K562 (cell line): ENCODE measurements around the gene ESPN. TPM values are rescaled to one million over a fixed set of nuclear protein-coding genes. Genes with fewer than 3 reads are reported as not detected.

Source experiments
- ATAC-seq: fragments of 200-7000 bp; cut with Tn5 transposase; 3 replicates; pipeline ENCODE4 v1.9.1; 2020; ENCODE audit warnings: moderate library complexity
- BruUV-seq: library from RNA; stranded (reverse); fragments of 400-500 nt; replicated peaks from 2 replicates; lab custom pipeline; 2021; lab: Mats Ljungman, UMichigan
- CTCF ChIA-PET: fragments of 300-600 bp; formaldehyde crosslinking; extraction: SDS; loops from one replicate; lab custom pipeline; 2021; ENCODE audit warnings: low intra/inter-chr PET ratio; lab: Yijun Ruan, JAX
- POLR2A ChIA-PET: fragments of 300-600, 350-650 bp; sonication (Branson Sonifier 250); formaldehyde crosslinking; extraction: SDS; loops from one replicate; lab custom pipeline; 2021; ENCODE audit warnings: antibody characterized with exemption, inconsistent platforms; lab: Yijun Ruan, JAX
- DNase-seq, 4 experiments: peaks; one replicate each; pipeline versions ENCODE4 v3.0.0 to v3.0.0-alpha.2; 2011 to 2018; ENCODE audit warnings: low spot score in 3 of 4, mixed read lengths in 3 of 4; ENCODE audit errors: extremely low read depth in 1 of 4
- FAIRE-seq: peaks from 2 replicates; lab custom pipeline; 2011; peaks lifted over from hg19 to GRCh38; lab: Jason Lieb, UNC
- H2AFZ ChIP-seq: 2 replicates; pipeline ENCODE4 v1.6.0; 2011; ENCODE audit warnings: low read depth, low read length, control low read depth, inconsistent platforms
- H3K27ac ChIP-seq: fragments of 200-600 bp; 3 replicates; pipeline ENCODE4 v1.8.0; 2011; ENCODE audit warnings: low read depth, mild to moderate bottlenecking, control low read depth, inconsistent platforms, low read length, moderate library complexity, mixed read lengths; ENCODE audit errors: extremely low read depth
- H3K27me3 ChIP-seq, 2 experiments: fragments of 300-600 bp in 1 of 2; 2 replicates in 1 of 2; 3 replicates in 1 of 2; pipeline versions ENCODE4 v1.6.0 to v1.8.0; 2011; ENCODE audit warnings: inconsistent platforms in 2 of 2, low read length in 2 of 2, mild to moderate bottlenecking in 1 of 2, mixed read lengths in 1 of 2, moderate library complexity in 1 of 2; ENCODE audit not compliant: control insufficient read depth in 2 of 2, insufficient read depth in 2 of 2
- H3K36me3 ChIP-seq: fragments of 300-600 bp; 3 replicates; pipeline ENCODE4 v1.8.0; 2011; ENCODE audit warnings: mild to moderate bottlenecking, low read length, inconsistent platforms; ENCODE audit not compliant: control insufficient read depth, insufficient read depth
- H3K4me1 ChIP-seq, 2 experiments: fragments of 200-600 bp in 1 of 2; replicated peaks in 1 of 2; 2 replicates in 1 of 2; 3 replicates in 1 of 2; pipeline versions ENCODE4 v1.5.1 to v1.8.0; 2011; ENCODE audit warnings: inconsistent platforms in 2 of 2, low read length in 2 of 2, mild to moderate bottlenecking in 1 of 2, mixed read lengths in 1 of 2, moderate library complexity in 1 of 2; ENCODE audit not compliant: control insufficient read depth in 2 of 2, insufficient read depth in 2 of 2
- H3K4me2 ChIP-seq: 2 replicates; pipeline ENCODE4 v1.6.1; 2011; ENCODE audit warnings: low read length, control low read depth, inconsistent platforms, mixed read lengths; ENCODE audit not compliant: insufficient read depth
- H3K4me3 ChIP-seq: fragments of 200-600 bp; sonication (generic), shearing (Covaris generic); 2 replicates; pipeline ENCODE4 v1.5.1; 2016; ENCODE audit warnings: control low read depth, inconsistent platforms
- H3K79me2 ChIP-seq: fragments of 200-600 bp; 3 replicates; pipeline ENCODE4 v1.8.0; 2011; ENCODE audit warnings: low read length, inconsistent platforms; ENCODE audit not compliant: control insufficient read depth, insufficient read depth
- H3K9ac ChIP-seq, 2 experiments: 2 replicates each; pipeline versions ENCODE4 v1.6.0 to v1.6.1; 2011; ENCODE audit warnings: low read depth in 2 of 2, low read length in 2 of 2, control low read depth in 1 of 2, inconsistent platforms in 1 of 2, mild to moderate bottlenecking in 1 of 2, mixed read lengths in 1 of 2; ENCODE audit not compliant: insufficient read depth in 1 of 2
- H3K9me1 ChIP-seq: one replicate; pipeline ENCODE4 v1.6.0; 2011; ENCODE audit warnings: inconsistent platforms, mild to moderate bottlenecking, low read length, moderate library complexity; ENCODE audit not compliant: control insufficient read depth, insufficient read depth
- H3K9me3 ChIP-seq: replicated peaks from 2 replicates; pipeline ENCODE4 v1.5.1; 2011; ENCODE audit warnings: low read depth, low read length, inconsistent platforms; ENCODE audit not compliant: control insufficient read depth, insufficient read depth
- H4K20me1 ChIP-seq: replicated peaks from 2 replicates; pipeline ENCODE4 v1.6.1; 2011; ENCODE audit warnings: low read length, inconsistent platforms, mixed read lengths; ENCODE audit not compliant: control insufficient read depth, insufficient read depth
- GABPB2 ChIP-seq: fragments of 250-450 bp; sonication (Bioruptor Pico); conservative IDR thresholded peaks from 2 replicates; pipeline ENCODE4 v1.5.1; 2021; ENCODE audit warnings: mild to moderate bottlenecking
- HDGF ChIP-seq: fragments of 450-650 bp; IDR thresholded peaks from 2 replicates; pipeline ENCODE4 v1.6.1; 2016
- JUND ChIP-seq, 2 experiments: IDR thresholded peaks; 2 replicates in 1 of 2; 3 replicates in 1 of 2; pipeline ENCODE4 v1.6.1; 2011; ENCODE audit warnings: borderline replicate concordance in 2 of 2, low read depth in 2 of 2, low read length in 2 of 2, improper control_type of control experiment in 1 of 2, missing biosample characterization in 1 of 2, missing genetic modification characterization in 1 of 2, missing genetic modification reagents in 1 of 2
- KDM4B ChIP-seq, 2 experiments: fragments of 450-650 bp in 1 of 2; sonication (generic) in 1 of 2; IDR thresholded peaks; 2 replicates each; pipeline ENCODE4 v1.6.1; 2016 to 2017; ENCODE audit warnings: borderline replicate concordance in 2 of 2, antibody characterized with exemption in 1 of 2, low read depth in 1 of 2, mild to moderate bottlenecking in 1 of 2
- NCOA6 ChIP-seq: fragments of 450-650 bp; IDR thresholded peaks from 2 replicates; pipeline ENCODE4 v1.6.1; 2017; ENCODE audit warnings: mild to moderate bottlenecking
- NFIC ChIP-seq: fragments of 450-650 bp; IDR thresholded peaks from 2 replicates; pipeline ENCODE4 v1.6.1; 2017; ENCODE audit warnings: mild to moderate bottlenecking, inconsistent platforms
- NR2F6 ChIP-seq: fragments of 450-650 bp; formaldehyde crosslinking; IDR thresholded peaks from 2 replicates; pipeline ENCODE4 v1.4.0; 2020; ENCODE audit warnings: mild to moderate bottlenecking
- TRIM28 ChIP-seq: fragments of 450-650 bp; IDR thresholded peaks from 2 replicates; pipeline ENCODE4 v1.6.1; 2017
- YBX1 ChIP-seq: fragments of 450-650 bp; IDR thresholded peaks from 2 replicates; pipeline ENCODE4 v1.7.1; 2016; ENCODE audit warnings: mild to moderate bottlenecking
- ZNF311 ChIP-seq: fragments of 250-450 bp; sonication (Bioruptor Pico); IDR thresholded peaks from 2 replicates; pipeline ENCODE4 v1.4.0; 2020; ENCODE audit warnings: mild to moderate bottlenecking, moderate library complexity
- ZNF444 ChIP-seq: fragments of 250-450 bp; sonication (Bioruptor Pico); IDR thresholded peaks from 2 replicates; pipeline ENCODE4 v1.4.0; 2020; ENCODE audit warnings: mild to moderate bottlenecking, moderate library complexity
- WGBS: fragments of 100-300 bp; shearing (Covaris generic); methylation state at CpG from one replicate; pipeline ENCODE4 v1.1.6; 2016; ENCODE audit warnings: low coverage, mixed read lengths; ENCODE audit not compliant: insufficient coverage; ENCODE audit errors: missing lambda C conversion rate; 5-methylcytosine and 5-hydroxymethylcytosine counted together
- in situ Hi-C: fragments of 300-500 bp; cut with MboI; formaldehyde crosslinking; loops from 4 replicates; pipeline ENCODE4 v1.15.0; 2018; ENCODE audit warnings: inconsistent platforms, mixed read lengths
- intact Hi-C: fragments of 100-400 bp; cut with micrococcal nuclease; formaldehyde crosslinking; loops from 2 replicates; pipeline ENCODE4 v1.14.2; 2022
- polyA plus RNA-seq, 8 experiments: library from polyadenylated mRNA; depleted of rRNA in 4 of 8; stranded (reverse) in 5 of 8; unstranded in 3 of 8; fragments of >200 nt; fragmentation: Nextera tagmentation in 2 of 8; fragmentation: Illumina TruSeq in 1 of 8; extraction: Ambion mirVana in 2 of 8; extraction: Trizol in 1 of 8; gene quantifications; 2 replicates each; pipeline versions ENCODE4 v1.2.1 to v1.2.3, GENCODE V29; 2011 to 2014; ENCODE audit warnings: inconsistent platforms in 1 of 8, missing spikeins in 1 of 8
- total RNA-seq, 7 experiments: library from RNA; depleted of rRNA in 6 of 7; stranded (reverse); fragments of >200 nt in 6 of 7; fragmentation: Illumina TruSeq in 2 of 7; extraction: Trizol in 2 of 7; gene quantifications; 2 replicates each; pipeline versions ENCODE4 v1.2.1 to v1.2.3, GENCODE V29; 2011 to 2021; ENCODE audit warnings: low replicate concordance in 1 of 7
- TF ChIP-seq, protein P1 (sequence below), 2 experiments: fragments of 200-800 bp in 1 of 2; sonication (Bioruptor generic) in 1 of 2; sonication (generic) in 1 of 2; formaldehyde crosslinking in 1 of 2; IDR thresholded peaks in 1 of 2; conservative IDR thresholded peaks in 1 of 2; 2 replicates each; pipeline versions ENCODE4 v1.5.0 to v1.6.1; 2016 to 2020; ENCODE audit warnings: missing compliant biosample characterization in 1 of 2, missing genetic modification characterization in 1 of 2, missing genetic modification reagents in 1 of 2
- TF ChIP-seq, protein P2 (sequence below): fragments of 450-650 bp; conservative IDR thresholded peaks from 2 replicates; pipeline ENCODE4 v1.6.1; 2016; ENCODE audit warnings: missing genetic modification characterization, low read depth, mild to moderate bottlenecking, control low read depth, missing compliant biosample characterization
- TF ChIP-seq, protein P3 (sequence below): fragments of 250-450 bp; sonication (Bioruptor Pico); IDR thresholded peaks from 2 replicates; pipeline ENCODE4 v1.8.0; 2021; ENCODE audit warnings: mild to moderate bottlenecking, moderate library complexity

The ESPN gene
- total and polyA plus RNA-seq, 9 of the 15 experiments (the other 6 are each of a cell fraction or from before 2014, with no cell fraction given), result 0.07 to 1.2 (median 0.45) TPM; not detected in 3

DNA sequence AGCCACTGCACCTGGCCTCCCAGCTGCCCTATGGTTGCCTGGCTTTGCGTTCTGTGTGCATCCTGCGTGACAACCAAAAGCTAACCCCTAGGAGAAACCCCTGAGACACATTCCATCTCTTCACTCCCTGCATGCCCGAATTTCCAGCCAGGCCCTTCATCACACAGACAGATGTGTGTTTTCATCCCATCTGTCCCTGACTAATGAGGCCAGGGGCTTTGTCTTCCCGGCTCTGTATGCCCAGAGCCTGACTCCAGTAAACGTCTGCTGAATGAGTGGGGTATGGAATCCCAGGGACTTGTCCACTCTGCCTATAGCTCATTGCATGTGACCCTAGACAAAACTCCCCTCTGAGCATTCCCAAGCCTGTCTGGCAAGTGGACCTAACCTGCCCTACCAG, 9.6 kb downstream of the ESPN start:
- H4K20me1 ChIP-seq, result peaks cover 29% of the 10 kb centered on the region
- no peak overlapping the region for H2AFZ ChIP-seq
- no peak overlapping the region for H3K9ac ChIP-seq
- intact Hi-C loops (no loop called here), in situ Hi-C loops (no loop called here)
- DNase-seq, result no peak
- no peaks in the 10 kb centered on the region for H3K36me3 ChIP-seq
- no TSS peak for BruUV-seq
- no peak for ATAC-seq
- H3K4me2 ChIP-seq, result no peak overlapping the region
- TF ChIP-seq ZNF311 (CRISPR knock-in tag) (no peak), HDGF (no peak), KDM4B (IDR thresholded peaks at IDR 0.05; ENCODE audit: borderline replicate concordance in 2 of 2, low read depth in 1 of 2) (no peak), NFIC (no peak), YBX1 (no peak), NCOA6 (no peak), GABPB2 (no peak), TRIM28 (no peak), NR2F6 (CRISPR knock-in tag) (no peak), JUND (IDR thresholded peaks at IDR 0.05; ENCODE audit: borderline replicate concordance, low read depth, low read length) (no peak), JUND (tag; IDR thresholded peaks at IDR 0.05; ENCODE audit: borderline replicate concordance, low read depth, low read length) (no peak), ZNF444 (CRISPR knock-in tag) (no peak)
- TF ChIP-seq, protein P1, sequence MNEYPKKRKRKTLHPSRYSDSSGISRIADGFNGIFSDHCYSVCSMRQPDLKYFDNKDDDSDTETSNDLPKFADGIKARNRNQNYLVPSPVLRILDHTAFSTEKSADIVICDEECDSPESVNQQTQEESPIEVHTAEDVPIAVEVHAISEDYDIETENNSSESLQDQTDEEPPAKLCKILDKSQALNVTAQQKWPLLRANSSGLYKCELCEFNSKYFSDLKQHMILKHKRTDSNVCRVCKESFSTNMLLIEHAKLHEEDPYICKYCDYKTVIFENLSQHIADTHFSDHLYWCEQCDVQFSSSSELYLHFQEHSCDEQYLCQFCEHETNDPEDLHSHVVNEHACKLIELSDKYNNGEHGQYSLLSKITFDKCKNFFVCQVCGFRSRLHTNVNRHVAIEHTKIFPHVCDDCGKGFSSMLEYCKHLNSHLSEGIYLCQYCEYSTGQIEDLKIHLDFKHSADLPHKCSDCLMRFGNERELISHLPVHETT (CRISPR knock-in tag; conservative IDR thresholded peaks at IDR 0.05 in 1 of 2, IDR thresholded peaks at IDR 0.05 in 1 of 2), result no peak
- TF ChIP-seq, protein P2, sequence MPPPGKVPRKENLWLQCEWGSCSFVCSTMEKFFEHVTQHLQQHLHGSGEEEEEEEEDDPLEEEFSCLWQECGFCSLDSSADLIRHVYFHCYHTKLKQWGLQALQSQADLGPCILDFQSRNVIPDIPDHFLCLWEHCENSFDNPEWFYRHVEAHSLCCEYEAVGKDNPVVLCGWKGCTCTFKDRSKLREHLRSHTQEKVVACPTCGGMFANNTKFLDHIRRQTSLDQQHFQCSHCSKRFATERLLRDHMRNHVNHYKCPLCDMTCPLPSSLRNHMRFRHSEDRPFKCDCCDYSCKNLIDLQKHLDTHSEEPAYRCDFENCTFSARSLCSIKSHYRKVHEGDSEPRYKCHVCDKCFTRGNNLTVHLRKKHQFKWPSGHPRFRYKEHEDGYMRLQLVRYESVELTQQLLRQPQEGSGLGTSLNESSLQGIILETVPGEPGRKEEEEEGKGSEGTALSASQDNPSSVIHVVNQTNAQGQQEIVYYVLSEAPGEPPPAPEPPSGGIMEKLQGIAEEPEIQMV (tag), result no peak
- TF ChIP-seq, protein P3, sequence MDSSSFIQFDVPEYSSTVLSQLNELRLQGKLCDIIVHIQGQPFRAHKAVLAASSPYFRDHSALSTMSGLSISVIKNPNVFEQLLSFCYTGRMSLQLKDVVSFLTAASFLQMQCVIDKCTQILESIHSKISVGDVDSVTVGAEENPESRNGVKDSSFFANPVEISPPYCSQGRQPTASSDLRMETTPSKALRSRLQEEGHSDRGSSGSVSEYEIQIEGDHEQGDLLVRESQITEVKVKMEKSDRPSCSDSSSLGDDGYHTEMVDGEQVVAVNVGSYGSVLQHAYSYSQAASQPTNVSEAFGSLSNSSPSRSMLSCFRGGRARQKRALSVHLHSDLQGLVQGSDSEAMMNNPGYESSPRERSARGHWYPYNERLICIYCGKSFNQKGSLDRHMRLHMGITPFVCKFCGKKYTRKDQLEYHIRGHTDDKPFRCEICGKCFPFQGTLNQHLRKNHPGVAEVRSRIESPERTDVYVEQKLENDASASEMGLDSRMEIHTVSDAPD, result no peak
- no peak overlapping the region for H3K4me3 ChIP-seq
- H3K27me3 ChIP-seq, result peaks cover 5 to 44% of the 10 kb centered on the region in 2 experiments; a peak in 4 of 5 replicates
- H3K79me2 ChIP-seq, result no peaks in the 10 kb centered on the region
- no peak for FAIRE-seq
- H3K27ac ChIP-seq, result no peak overlapping the region
- H3K4me1 ChIP-seq, result peaks cover 10 to 31% of the 10 kb centered on the region in 2 experiments; a peak in 4 of 5 replicates
- ChIA-PET CTCF (no interaction called here), POLR2A (no interaction called here)
- H3K9me3 ChIP-seq, result no peaks in the 10 kb centered on the region
- 12% methylated on average over 5 of the region's 5 CpGs for WGBS
- H3K9me1 ChIP-seq, result no peaks in the 10 kb centered on the region
